ENCODE data around the gene EGFR. TPM values are rescaled to one million over a fixed set of nuclear protein-coding genes. Genes with fewer than 3 reads are reported as not detected.

Gene EGFR
- total RNA-seq, 2 experiments from 2014 or later: 0.09 TPM; not detected in 1

- intact Hi-C loops (cut with DNase I, micrococcal nuclease): no loop called here
- POLR2A ChIA-PET: no interaction called here
- Mint-ChIP-seq H3K9me3 (ENCODE audit: low read depth) (no peaks in the 10 kb centered on the region), H3K4me3 (no peak overlapping the region), H3K4me1 (no peaks in the 10 kb centered on the region), H3K36me3 (ENCODE audit: low read depth) (no peaks in the 10 kb centered on the region), H3K27me3 (peaks cover 13% of the 10 kb centered on the region), H3K27ac (no peak overlapping the region)
- CTCF ChIA-PET: no interaction called here
- DNase-seq: no peak
- no peak for ATAC-seq
Measured at GRCh38 chr7:55191926-55192692, 173.3 kb downstream of the EGFR start.

GRCh38 chr7:55192723-55193122 lies 173.9 kb downstream of the EGFR start:
- DNase-seq: no peak
- ChIA-PET CTCF (no interaction called here), POLR2A (no interaction called here)
- Mint-ChIP-seq H3K4me1 (no peaks in the 10 kb centered on the region), H3K27me3 (peaks cover 12% of the 10 kb centered on the region), H3K36me3 (ENCODE audit: low read depth) (no peaks in the 10 kb centered on the region), H3K4me3 (no peak overlapping the region), H3K9me3 (ENCODE audit: low read depth) (no peaks in the 10 kb centered on the region), H3K27ac (no peak overlapping the region)
- intact Hi-C loops (cut with DNase I, micrococcal nuclease): no loop called here
- no peak for ATAC-seq

- intact Hi-C loops (cut with DNase I, micrococcal nuclease): no loop called here
- no peak overlapping the region for H3K4me3 Mint-ChIP-seq
- H3K27me3 Mint-ChIP-seq: peaks cover 8% of the 10 kb centered on the region
- H3K27ac Mint-ChIP-seq: no peak overlapping the region
- ChIA-PET CTCF (no interaction called here), POLR2A (no interaction called here)
- H3K9me3 Mint-ChIP-seq (ENCODE audit: low read depth): no peaks in the 10 kb centered on the region
- H3K4me1 Mint-ChIP-seq: no peaks in the 10 kb centered on the region
- no peak for DNase-seq
- H3K36me3 Mint-ChIP-seq (ENCODE audit: low read depth): no peaks in the 10 kb centered on the region
- no peak for ATAC-seq
Measured at GRCh38 chr7:55193245-55193644, 174.4 kb downstream of the EGFR start.

GRCh38 chr7:55194522-55194921 lies 175.7 kb downstream of the EGFR start:
- CTCF ChIA-PET: interaction anchor here (0.6 kb wide), 1 partner anchor 666 kb away, joined by 3 read pairs; no protein-coding TSS in a partner anchor

GRCh38 chr7:55198634-55199392 lies 180.0 kb downstream of the EGFR start:
- ATAC-seq (no peak), DNase-seq (no peak)
- Mint-ChIP-seq H3K4me3 (no peak overlapping the region), H3K36me3 (ENCODE audit: low read depth) (no peaks in the 10 kb centered on the region), H3K27me3 (peaks cover 2% of the 10 kb centered on the region), H3K27ac (no peak overlapping the region), H3K9me3 (ENCODE audit: low read depth) (no peaks in the 10 kb centered on the region), H3K4me1 (no peaks in the 10 kb centered on the region)
- CTCF ChIA-PET: no interaction called here
- intact Hi-C loops (cut with DNase I, micrococcal nuclease): no loop called here
- POLR2A ChIA-PET: no interaction called here

More at GRCh38 chr7:55194522-55194921, 175.7 kb downstream of the EGFR start:
- no peak for ATAC-seq
- Mint-ChIP-seq H3K36me3 (ENCODE audit: low read depth) (no peaks in the 10 kb centered on the region), H3K27ac (no peak overlapping the region), H3K27me3 (peaks cover 3% of the 10 kb centered on the region), H3K4me1 (no peaks in the 10 kb centered on the region), H3K4me3 (no peak overlapping the region), H3K9me3 (ENCODE audit: low read depth) (no peaks in the 10 kb centered on the region)
- intact Hi-C loops (cut with DNase I, micrococcal nuclease): no loop called here
- DNase-seq: no peak
- POLR2A ChIA-PET: no interaction called here

- ATAC-seq (no peak), DNase-seq (no peak)
- H3K4me1 Mint-ChIP-seq: no peaks in the 10 kb centered on the region
- no peaks in the 10 kb centered on the region for H3K36me3 Mint-ChIP-seq (ENCODE audit: low read depth)
- H3K27me3 Mint-ChIP-seq: peaks cover 2% of the 10 kb centered on the region
- no peak overlapping the region for H3K27ac Mint-ChIP-seq
- no peaks in the 10 kb centered on the region for H3K9me3 Mint-ChIP-seq (ENCODE audit: low read depth)
- H3K4me3 Mint-ChIP-seq: no peak overlapping the region
- ChIA-PET POLR2A (no interaction called here), CTCF (no interaction called here)
- intact Hi-C loops (cut with DNase I, micrococcal nuclease): no loop called here
Measured at GRCh38 chr7:55199418-55199817, 180.6 kb downstream of the EGFR start.

GRCh38 chr7:55200441-55200840 lies 181.6 kb downstream of the EGFR start:
- H3K4me3 Mint-ChIP-seq: no peak overlapping the region
- intact Hi-C loops (cut with DNase I, micrococcal nuclease): no loop called here
- H3K27me3 Mint-ChIP-seq: peaks cover 2% of the 10 kb centered on the region
- no peak for DNase-seq
- no peak overlapping the region for H3K27ac Mint-ChIP-seq
- POLR2A ChIA-PET: no interaction called here
- CTCF ChIA-PET: no interaction called here
- no peaks in the 10 kb centered on the region for H3K36me3 Mint-ChIP-seq (ENCODE audit: low read depth)
- H3K4me1 Mint-ChIP-seq: no peaks in the 10 kb centered on the region
- no peaks in the 10 kb centered on the region for H3K9me3 Mint-ChIP-seq (ENCODE audit: low read depth)
- no peak for ATAC-seq

GRCh38 chr7:55202150-55202913 lies 183.5 kb downstream of the EGFR start:
- Mint-ChIP-seq H3K27ac (no peak overlapping the region), H3K4me3 (no peak overlapping the region), H3K9me3 (ENCODE audit: low read depth) (no peaks in the 10 kb centered on the region), H3K4me1 (no peaks in the 10 kb centered on the region), H3K27me3 (peaks cover 5% of the 10 kb centered on the region), H3K36me3 (ENCODE audit: low read depth) (no peaks in the 10 kb centered on the region)
- POLR2A ChIA-PET: no interaction called here
- intact Hi-C loops (cut with DNase I, micrococcal nuclease): no loop called here
- no peak for ATAC-seq
- DNase-seq: no peak
- CTCF ChIA-PET: interaction anchor here (0.6 kb wide), 1 partner anchor 274 kb away, joined by 3 read pairs; no protein-coding TSS in a partner anchor

GRCh38 chr7:55203300-55203699 lies 184.5 kb downstream of the EGFR start:
- peaks cover 5% of the 10 kb centered on the region for H3K27me3 Mint-ChIP-seq
- H3K36me3 Mint-ChIP-seq (ENCODE audit: low read depth): no peaks in the 10 kb centered on the region
- intact Hi-C loops (cut with DNase I, micrococcal nuclease): no loop called here
- no peaks in the 10 kb centered on the region for H3K9me3 Mint-ChIP-seq (ENCODE audit: low read depth)
- POLR2A ChIA-PET: no interaction called here
- ATAC-seq (no peak), DNase-seq (no peak)
- H3K4me3 Mint-ChIP-seq: no peak overlapping the region
- H3K27ac Mint-ChIP-seq: no peak overlapping the region
- CTCF ChIA-PET: no interaction called here
- no peaks in the 10 kb centered on the region for H3K4me1 Mint-ChIP-seq

- Mint-ChIP-seq H3K36me3 (ENCODE audit: low read depth) (no peaks in the 10 kb centered on the region), H3K4me1 (no peaks in the 10 kb centered on the region), H3K27ac (no peak overlapping the region), H3K9me3 (ENCODE audit: low read depth) (no peaks in the 10 kb centered on the region), H3K27me3 (peaks cover 7% of the 10 kb centered on the region), H3K4me3 (no peak overlapping the region)
- ChIA-PET CTCF (interaction anchor here (0.7 kb wide), 1 partner anchor 49 kb away, joined by 3 read pairs; no protein-coding TSS in a partner anchor), POLR2A (no interaction called here)
- intact Hi-C loops (cut with DNase I, micrococcal nuclease): no loop called here
- DNase-seq (no peak), ATAC-seq (no peak)
Measured at GRCh38 chr7:55205124-55205955, 186.5 kb downstream of the EGFR start.
